ENCODE measurements around the gene KDM8.

KDM8 gene

GRCh38 chr16:27238016-27238587 is 34.8 kb downstream of the KDM8 start:
- no peak overlapping the region for H3K4me3 ChIP-seq (ENCODE audit: low read depth, low read length)
- no peak overlapping the region for H3K27ac ChIP-seq (ENCODE audit: low read depth, low read length)
- H3K9me3 ChIP-seq (ENCODE audit: control insufficient read depth, insufficient read depth, low read depth, low read length): no peaks in the 10 kb centered on the region
- H3K4me1 ChIP-seq (ENCODE audit: control insufficient read depth, insufficient read depth, low read length): peaks cover 25% of the 10 kb centered on the region
- peaks cover 5% of the 10 kb centered on the region; the same call in 1 of the 2 replicates for H3K36me3 ChIP-seq (ENCODE audit: control insufficient read depth, insufficient read depth, low read length)
- H3K9ac ChIP-seq (ENCODE audit: low read length): no peak overlapping the region
- H3K27me3 ChIP-seq (ENCODE audit: control insufficient read depth, insufficient read depth, low read length): no peaks in the 10 kb centered on the region

GRCh38 chr16:27238591-27238990 is 35.3 kb downstream of the KDM8 start:
- Histone ChIP-seq H3K36me3 (ENCODE audit: control insufficient read depth, insufficient read depth, low read length) (peaks cover 3% of the 10 kb centered on the region; the same call in 1 of the 2 replicates), H3K4me1 (ENCODE audit: control insufficient read depth, insufficient read depth, low read length) (peaks cover 28% of the 10 kb centered on the region), H3K9ac (ENCODE audit: low read length) (no peak overlapping the region), H3K27ac (ENCODE audit: low read depth, low read length) (no peak overlapping the region), H3K4me3 (ENCODE audit: low read depth, low read length) (no peak overlapping the region), H3K27me3 (ENCODE audit: control insufficient read depth, insufficient read depth, low read length) (no peaks in the 10 kb centered on the region), H3K9me3 (ENCODE audit: control insufficient read depth, insufficient read depth, low read depth, low read length) (no peaks in the 10 kb centered on the region)

GRCh38 chr16:27239026-27239425 is 35.7 kb downstream of the KDM8 start:
- no peak overlapping the region for H3K9ac ChIP-seq (ENCODE audit: low read length)
- no peak overlapping the region for H3K4me3 ChIP-seq (ENCODE audit: low read depth, low read length)
- no peak overlapping the region for H3K27ac ChIP-seq (ENCODE audit: low read depth, low read length)
- H3K9me3 ChIP-seq (ENCODE audit: control insufficient read depth, insufficient read depth, low read depth, low read length): no peaks in the 10 kb centered on the region
- peaks cover 28% of the 10 kb centered on the region for H3K4me1 ChIP-seq (ENCODE audit: control insufficient read depth, insufficient read depth, low read length)
- H3K36me3 ChIP-seq (ENCODE audit: control insufficient read depth, insufficient read depth, low read length): no peaks in the 10 kb centered on the region
- H3K27me3 ChIP-seq (ENCODE audit: control insufficient read depth, insufficient read depth, low read length): no peaks in the 10 kb centered on the region

GRCh38 chr16:27239906-27240655 is 36.8 kb downstream of the KDM8 start:
- Histone ChIP-seq H3K27me3 (ENCODE audit: control insufficient read depth, insufficient read depth, low read length) (no peaks in the 10 kb centered on the region), H3K36me3 (ENCODE audit: control insufficient read depth, insufficient read depth, low read length) (no peaks in the 10 kb centered on the region), H3K4me3 (ENCODE audit: low read depth, low read length) (no peak overlapping the region), H3K9ac (ENCODE audit: low read length) (no peak overlapping the region), H3K9me3 (ENCODE audit: control insufficient read depth, insufficient read depth, low read depth, low read length) (no peaks in the 10 kb centered on the region), H3K4me1 (ENCODE audit: control insufficient read depth, insufficient read depth, low read length) (peaks cover 27% of the 10 kb centered on the region), H3K27ac (ENCODE audit: low read depth, low read length) (no peak overlapping the region)

- H3K27me3 ChIP-seq (ENCODE audit: control insufficient read depth, insufficient read depth, low read length): no peaks in the 10 kb centered on the region
- no peak overlapping the region for H3K9ac ChIP-seq (ENCODE audit: low read length)
- H3K4me1 ChIP-seq (ENCODE audit: control insufficient read depth, insufficient read depth, low read length): peaks cover 20% of the 10 kb centered on the region
- no peak overlapping the region for H3K4me3 ChIP-seq (ENCODE audit: low read depth, low read length)
- no peaks in the 10 kb centered on the region for H3K36me3 ChIP-seq (ENCODE audit: control insufficient read depth, insufficient read depth, low read length)
- no peaks in the 10 kb centered on the region for H3K9me3 ChIP-seq (ENCODE audit: control insufficient read depth, insufficient read depth, low read depth, low read length)
- no peak overlapping the region for H3K27ac ChIP-seq (ENCODE audit: low read depth, low read length)
Observed at GRCh38 chr16:27240948-27241531, 37.7 kb downstream of the KDM8 start.

GRCh38 chr16:27241658-27242057 is 38.3 kb downstream of the KDM8 start:
- H3K4me1 ChIP-seq (ENCODE audit: control insufficient read depth, insufficient read depth, low read length): peaks cover 20% of the 10 kb centered on the region
- no peak overlapping the region for H3K27ac ChIP-seq (ENCODE audit: low read depth, low read length)

GRCh38 chr16:27242398-27242797 is 39.1 kb downstream of the KDM8 start:
- Histone ChIP-seq H3K4me3 (ENCODE audit: low read depth, low read length) (no peak overlapping the region), H3K36me3 (ENCODE audit: control insufficient read depth, insufficient read depth, low read length) (no peaks in the 10 kb centered on the region), H3K4me1 (ENCODE audit: control insufficient read depth, insufficient read depth, low read length) (peaks cover 14% of the 10 kb centered on the region), H3K9ac (ENCODE audit: low read length) (no peak overlapping the region), H3K27me3 (ENCODE audit: control insufficient read depth, insufficient read depth, low read length) (no peaks in the 10 kb centered on the region), H3K27ac (ENCODE audit: low read depth, low read length) (no peak overlapping the region), H3K9me3 (ENCODE audit: control insufficient read depth, insufficient read depth, low read depth, low read length) (no peaks in the 10 kb centered on the region)

More at GRCh38 chr16:27241658-27242057, 38.3 kb downstream of the KDM8 start:
- no peaks in the 10 kb centered on the region for H3K9me3 ChIP-seq (ENCODE audit: control insufficient read depth, insufficient read depth, low read depth, low read length)
- H3K4me3 ChIP-seq (ENCODE audit: low read depth, low read length): no peak overlapping the region
- no peaks in the 10 kb centered on the region for H3K27me3 ChIP-seq (ENCODE audit: control insufficient read depth, insufficient read depth, low read length)
- H3K9ac ChIP-seq (ENCODE audit: low read length): no peak overlapping the region
- no peaks in the 10 kb centered on the region for H3K36me3 ChIP-seq (ENCODE audit: control insufficient read depth, insufficient read depth, low read length)

- Histone ChIP-seq H3K4me1 (ENCODE audit: control insufficient read depth, insufficient read depth, low read length) (peaks cover 11% of the 10 kb centered on the region), H3K9me3 (ENCODE audit: control insufficient read depth, insufficient read depth, low read depth, low read length) (no peaks in the 10 kb centered on the region), H3K36me3 (ENCODE audit: control insufficient read depth, insufficient read depth, low read length) (no peaks in the 10 kb centered on the region), H3K4me3 (ENCODE audit: low read depth, low read length) (no peak overlapping the region), H3K9ac (ENCODE audit: low read length) (no peak overlapping the region), H3K27me3 (ENCODE audit: control insufficient read depth, insufficient read depth, low read length) (no peaks in the 10 kb centered on the region), H3K27ac (ENCODE audit: low read depth, low read length) (no peak overlapping the region)
Observed at GRCh38 chr16:27242868-27243590, 39.7 kb downstream of the KDM8 start.

- H3K27ac ChIP-seq (ENCODE audit: low read depth, low read length): no peak overlapping the region
Observed at GRCh38 chr16:27243725-27244362, 40.5 kb downstream of the KDM8 start.

GRCh38 chr16:27244363-27244755 is 41.0 kb downstream of the KDM8 start:
- Histone ChIP-seq H3K27ac (ENCODE audit: low read depth, low read length) (no peak overlapping the region), H3K27me3 (ENCODE audit: control insufficient read depth, insufficient read depth, low read length) (no peaks in the 10 kb centered on the region), H3K36me3 (ENCODE audit: control insufficient read depth, insufficient read depth, low read length) (no peaks in the 10 kb centered on the region), H3K4me3 (ENCODE audit: low read depth, low read length) (no peak overlapping the region), H3K9me3 (ENCODE audit: control insufficient read depth, insufficient read depth, low read depth, low read length) (no peaks in the 10 kb centered on the region), H3K9ac (ENCODE audit: low read length) (no peak overlapping the region), H3K4me1 (ENCODE audit: control insufficient read depth, insufficient read depth, low read length) (peaks cover 11% of the 10 kb centered on the region)

More at GRCh38 chr16:27243725-27244362, 40.5 kb downstream of the KDM8 start:
- Histone ChIP-seq H3K36me3 (ENCODE audit: control insufficient read depth, insufficient read depth, low read length) (no peaks in the 10 kb centered on the region), H3K4me1 (ENCODE audit: control insufficient read depth, insufficient read depth, low read length) (peaks cover 11% of the 10 kb centered on the region), H3K9me3 (ENCODE audit: control insufficient read depth, insufficient read depth, low read depth, low read length) (no peaks in the 10 kb centered on the region), H3K27me3 (ENCODE audit: control insufficient read depth, insufficient read depth, low read length) (no peaks in the 10 kb centered on the region), H3K9ac (ENCODE audit: low read length) (no peak overlapping the region), H3K4me3 (ENCODE audit: low read depth, low read length) (no peak overlapping the region)

All from HUES6 (cell line).